Nucleus accumbens (tissue), 56 donors: Measurements from ENCODE around the gene BEGAIN.

Experiments
- DNase-seq, 56 donors: peaks; one replicate each; lab custom pipeline; 2025; lab: John Stamatoyannopoulos, UW

BEGAIN gene

DNA sequence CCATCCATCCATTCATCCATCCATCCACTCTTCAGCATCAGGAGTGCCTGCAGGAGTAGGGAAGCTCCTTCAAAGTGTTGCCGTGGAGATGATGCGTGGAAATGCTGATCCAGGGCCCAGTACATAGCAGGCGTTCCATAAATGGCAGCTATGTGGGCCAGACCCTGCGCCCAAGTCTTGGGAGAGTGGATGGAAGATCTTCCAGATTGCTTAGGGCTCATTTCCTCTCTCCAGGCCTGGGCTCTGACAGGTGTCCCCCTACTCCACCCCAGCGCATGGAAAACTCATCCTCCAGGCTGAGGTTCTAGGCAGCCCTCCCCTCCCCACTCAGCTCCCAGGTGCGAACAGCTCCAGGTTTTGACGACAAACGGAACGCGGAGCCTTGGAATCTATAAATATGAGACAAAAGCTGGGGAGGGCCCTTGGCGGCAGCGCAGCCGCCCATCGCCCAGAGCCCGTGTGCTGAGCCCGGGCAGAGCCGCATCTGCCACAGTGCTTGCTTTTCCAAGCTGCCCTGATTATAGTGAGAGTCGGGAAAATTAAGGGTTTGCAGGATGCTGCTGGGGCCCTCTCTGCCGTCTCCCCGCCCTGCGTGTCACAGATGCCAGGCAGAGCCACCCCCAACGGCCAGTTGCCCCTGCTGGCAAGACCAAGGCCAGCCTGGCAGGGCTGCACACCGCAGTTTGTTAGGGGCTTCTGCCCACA is 1.6 kb downstream of the BEGAIN start:
- peak in 4 of 56 donors; percentile 24 to 48 (median 38) for DNase-seq

DNA sequence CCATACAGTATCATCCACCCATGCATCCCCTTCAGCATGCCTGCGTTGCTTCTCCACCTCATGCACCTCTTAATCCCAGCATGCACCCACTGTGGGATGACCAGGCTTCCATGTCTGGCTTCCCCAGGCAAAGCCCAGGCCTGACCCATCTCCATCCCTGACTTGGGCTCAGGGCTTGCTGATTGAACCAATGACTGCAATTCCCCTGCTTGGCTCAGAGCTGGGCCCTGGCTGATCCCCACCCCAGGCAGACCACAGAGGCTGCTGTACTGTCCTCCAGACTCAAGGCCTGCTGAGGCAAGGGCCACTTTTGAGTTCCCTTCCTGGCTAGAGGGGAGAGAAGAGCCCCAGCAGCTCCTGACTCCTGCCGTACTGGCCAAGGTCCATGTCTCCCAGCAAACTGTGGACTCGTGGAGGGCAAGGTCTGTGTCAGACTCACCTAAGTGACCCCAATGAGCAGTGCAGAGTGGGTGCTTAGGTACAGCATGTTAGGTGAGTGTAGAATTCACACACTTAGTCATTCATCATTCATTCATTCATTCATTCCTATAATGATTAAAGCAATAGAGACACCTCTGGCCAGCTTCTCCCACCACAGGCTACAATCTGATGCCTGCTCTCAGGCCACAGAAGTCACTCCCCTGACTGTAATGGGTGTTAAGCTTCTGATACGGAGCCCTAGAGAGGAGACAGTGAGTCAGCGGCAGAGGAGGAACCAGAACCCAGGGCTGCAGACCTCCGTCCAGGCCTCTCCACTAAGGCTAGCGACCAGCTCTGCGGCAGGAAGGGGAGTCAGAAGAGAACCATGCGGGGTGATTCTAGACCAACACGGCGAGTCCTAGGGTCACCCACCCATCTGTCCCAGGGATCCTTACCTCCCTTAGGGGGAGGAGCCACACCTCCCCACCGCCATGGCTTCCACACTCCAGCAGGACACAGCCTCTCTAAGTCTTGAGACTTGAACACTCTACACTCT is 2.9 kb downstream of the BEGAIN start:
- DNase-seq = no peak

DNA sequence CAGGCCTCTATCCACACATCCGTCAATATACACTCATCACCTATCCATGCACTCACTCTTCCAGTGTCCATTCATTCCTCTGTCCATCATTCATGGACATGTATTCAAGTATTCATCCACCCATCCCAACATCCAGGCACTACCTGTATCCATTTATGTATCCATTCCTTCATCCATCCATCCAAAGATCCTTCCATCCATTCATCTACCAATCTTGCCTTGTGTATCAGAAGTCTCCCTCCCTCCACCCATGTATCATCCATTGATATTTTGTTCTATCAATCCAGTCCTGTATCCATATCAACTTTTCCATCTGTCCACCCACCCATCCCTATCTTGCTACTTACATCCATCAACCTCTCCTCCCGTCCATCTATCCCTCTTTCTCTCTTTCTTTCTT is 4.0 kb downstream of the BEGAIN start:
- DNase-seq = no peak

DNA sequence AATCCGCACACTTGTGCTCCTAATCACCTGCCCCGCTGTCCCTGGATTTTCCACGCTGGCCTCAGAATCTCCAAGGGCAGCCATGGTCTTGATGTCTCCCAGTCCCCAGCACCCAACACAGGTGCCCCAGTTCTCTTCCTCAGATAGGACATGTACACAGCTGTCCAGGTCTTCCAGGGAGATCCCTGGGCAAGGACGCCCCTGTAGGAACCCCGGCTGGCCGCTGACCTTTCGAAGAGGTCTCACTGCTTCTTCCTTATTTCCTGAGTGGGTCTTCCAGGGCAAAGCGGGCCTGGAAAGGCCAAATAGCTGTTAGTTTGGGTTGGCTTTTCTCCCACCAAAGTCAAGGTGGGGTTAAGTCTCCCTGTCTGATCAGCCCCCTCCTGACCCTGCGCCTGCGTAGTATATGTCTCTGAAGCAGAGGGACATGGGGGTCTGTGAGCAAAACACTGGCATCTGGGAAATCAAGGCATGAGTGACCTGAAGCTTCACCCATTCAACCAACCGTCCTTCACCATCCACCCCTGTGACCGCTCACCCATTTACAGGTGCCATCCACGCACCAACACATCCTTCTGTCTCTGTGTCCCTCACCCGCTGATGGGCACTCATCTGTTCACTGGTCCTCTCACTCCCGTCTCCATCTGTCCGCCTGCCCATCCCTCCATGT is 4.6 kb downstream of the BEGAIN start:
- no peak for DNase-seq

DNA sequence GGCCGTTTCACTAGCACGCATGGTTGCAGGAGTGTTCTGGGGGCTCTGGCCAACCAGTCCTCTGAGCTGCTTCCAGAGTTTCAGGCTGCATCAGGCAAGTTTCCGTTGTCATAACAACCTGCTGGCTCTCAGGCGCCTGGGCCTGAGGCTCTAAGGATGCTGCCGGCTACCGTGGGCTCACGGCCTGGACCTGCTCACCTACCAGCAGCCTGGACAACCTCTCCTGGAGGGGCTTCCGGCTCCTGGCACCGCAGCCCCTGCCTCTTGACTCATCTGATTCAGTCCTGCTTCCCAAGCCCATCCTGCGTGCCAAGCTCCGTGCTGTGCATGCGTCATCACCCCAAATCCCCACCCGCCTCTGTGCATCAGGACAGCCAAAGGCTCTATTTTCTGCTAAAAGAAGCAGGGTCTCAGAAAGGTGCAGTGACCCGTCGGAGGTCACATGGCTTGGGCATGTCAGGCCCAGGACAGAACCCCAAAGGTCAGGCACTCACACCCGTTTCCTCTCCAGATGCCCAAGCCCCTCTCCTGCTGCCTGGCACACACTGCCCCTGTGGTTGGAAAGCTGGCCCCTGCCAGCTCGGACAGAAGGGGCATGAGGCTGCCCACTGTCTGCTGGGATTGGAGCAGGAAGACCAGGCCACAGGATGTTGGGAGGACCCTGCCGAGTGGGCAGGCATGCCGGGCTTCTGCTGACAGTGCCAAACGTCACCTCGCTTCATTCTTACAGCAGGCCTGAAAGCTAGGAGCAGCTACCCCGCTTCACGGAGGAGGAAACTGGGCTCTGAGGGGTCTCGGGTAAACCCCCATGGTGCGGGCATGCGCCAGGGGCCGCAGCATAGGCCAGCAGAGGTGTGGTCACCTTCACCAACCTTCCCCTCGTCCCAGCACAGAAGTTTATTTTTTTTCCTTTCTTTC is 5.7 kb downstream of the BEGAIN start:
- DNase-seq = no peak

DNA sequence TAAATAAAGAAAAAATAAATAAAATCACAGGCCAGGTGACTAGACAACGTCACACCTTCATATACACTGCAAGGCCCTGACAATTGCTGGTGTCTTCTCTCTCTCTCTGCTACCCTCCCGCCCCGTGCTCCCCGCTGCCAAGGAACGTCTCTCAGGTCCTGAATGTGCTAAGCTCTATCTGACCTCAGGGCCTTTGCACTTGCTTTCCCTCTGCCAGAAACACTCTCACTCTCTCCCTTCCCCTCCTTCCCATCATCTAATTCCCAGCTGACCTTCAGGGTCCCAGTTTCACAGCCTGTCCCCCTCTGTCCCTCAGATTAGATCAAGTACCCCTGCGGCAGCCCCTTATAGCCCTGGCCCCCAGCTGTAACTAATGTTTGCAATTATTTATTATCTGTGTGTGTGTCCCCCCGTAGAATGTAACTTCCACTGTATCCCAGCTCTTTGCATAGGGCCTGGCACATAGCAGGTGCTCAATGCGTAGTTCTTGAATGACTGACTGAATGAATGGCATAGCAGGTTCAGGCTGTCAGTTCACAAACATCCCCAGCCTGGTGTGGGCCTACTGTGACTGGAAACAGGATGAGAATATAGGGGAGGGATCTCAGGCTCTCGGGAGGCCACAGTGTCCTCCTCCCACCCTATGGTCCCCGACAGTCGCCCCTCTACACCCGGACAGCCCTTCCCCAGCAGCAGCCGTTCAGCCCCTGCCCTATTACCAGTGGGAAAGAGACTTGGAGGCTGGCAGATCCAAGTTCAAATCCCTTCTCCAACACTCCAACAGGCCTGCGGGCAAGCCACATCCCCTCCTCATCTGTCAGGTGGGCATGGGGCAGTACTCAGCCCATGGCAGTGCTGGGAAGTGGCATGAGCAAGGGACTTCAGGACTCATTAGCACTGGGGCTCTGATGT is 6.6 kb downstream of the BEGAIN start:
- no peak for DNase-seq

DNA sequence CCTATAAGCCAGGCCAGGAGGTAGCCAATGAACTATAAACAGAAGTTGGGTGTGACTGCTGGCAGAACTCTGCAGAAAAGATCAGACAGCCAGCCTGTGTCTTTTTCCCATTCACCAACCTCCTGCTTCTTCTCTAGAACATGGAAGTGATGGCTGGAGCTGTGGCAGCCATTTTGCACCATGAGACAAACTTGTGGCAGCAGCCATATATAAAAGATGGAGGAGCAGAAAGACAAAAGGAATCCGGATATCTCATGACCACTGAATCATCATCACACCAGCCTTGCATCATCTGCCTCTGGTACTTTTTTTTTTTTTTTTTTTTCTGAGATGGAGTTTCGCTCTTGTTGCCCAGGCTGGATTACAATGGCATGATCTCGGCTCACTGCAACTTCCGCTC is 8.7 kb downstream of the BEGAIN start:
- DNase-seq = no peak

DNA sequence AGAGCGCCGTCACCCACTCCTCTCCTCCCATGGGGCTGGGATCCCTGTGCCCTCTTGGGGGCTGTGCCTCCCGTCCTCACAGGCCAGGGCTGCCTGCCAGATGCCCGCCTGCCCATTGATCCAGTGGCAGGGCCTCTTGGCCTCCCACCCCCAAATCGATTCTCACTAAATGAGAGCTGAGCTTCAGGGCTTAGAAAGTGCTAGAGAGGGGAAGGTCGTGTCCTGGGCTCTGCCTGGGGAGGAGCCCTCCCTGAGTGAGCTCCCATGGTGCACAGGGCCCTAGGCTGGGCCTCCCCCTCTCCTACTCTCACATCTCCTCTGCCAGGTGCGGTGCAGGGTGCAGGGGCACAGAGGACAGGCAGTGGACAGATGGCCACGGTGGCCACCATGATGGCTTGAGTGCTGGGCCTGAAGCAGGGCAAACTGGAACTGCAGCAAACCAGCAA is 9.2 kb downstream of the BEGAIN start:
- no peak for DNase-seq

DNA sequence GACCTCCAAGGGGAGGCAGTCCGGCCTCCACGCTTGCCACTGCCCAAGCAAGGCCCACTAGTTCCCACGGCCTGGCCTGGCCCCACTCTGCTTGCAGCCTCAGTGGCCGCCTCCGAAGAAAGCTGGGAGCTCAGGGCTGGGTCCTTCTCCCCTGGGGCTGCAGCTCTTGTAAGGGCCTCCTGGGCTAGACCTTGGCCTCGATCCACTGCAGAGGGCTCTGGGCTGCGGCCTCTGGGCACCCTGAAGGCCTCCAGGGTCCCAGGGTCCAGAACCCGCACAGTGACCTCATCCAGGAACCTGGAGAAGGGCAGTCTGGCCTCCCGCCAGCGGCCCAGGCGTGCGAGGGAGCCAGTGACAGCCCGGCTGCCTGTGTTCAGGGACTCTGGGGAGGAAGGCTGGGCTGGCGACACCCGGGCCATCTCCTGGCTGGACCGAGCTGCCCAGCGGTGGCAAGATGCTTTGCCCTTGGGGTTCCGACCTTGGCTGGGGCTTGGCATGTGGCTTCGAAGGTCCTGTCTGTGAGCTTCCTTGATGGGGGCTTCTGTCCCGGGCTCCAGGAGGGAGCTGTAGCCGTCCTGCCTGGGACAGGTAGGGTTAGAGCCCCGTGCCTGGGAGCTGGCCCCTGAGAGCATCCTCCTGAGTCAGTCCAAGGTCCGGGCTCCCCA is 9.8 kb downstream of the BEGAIN start:
- no peak for DNase-seq

DNA sequence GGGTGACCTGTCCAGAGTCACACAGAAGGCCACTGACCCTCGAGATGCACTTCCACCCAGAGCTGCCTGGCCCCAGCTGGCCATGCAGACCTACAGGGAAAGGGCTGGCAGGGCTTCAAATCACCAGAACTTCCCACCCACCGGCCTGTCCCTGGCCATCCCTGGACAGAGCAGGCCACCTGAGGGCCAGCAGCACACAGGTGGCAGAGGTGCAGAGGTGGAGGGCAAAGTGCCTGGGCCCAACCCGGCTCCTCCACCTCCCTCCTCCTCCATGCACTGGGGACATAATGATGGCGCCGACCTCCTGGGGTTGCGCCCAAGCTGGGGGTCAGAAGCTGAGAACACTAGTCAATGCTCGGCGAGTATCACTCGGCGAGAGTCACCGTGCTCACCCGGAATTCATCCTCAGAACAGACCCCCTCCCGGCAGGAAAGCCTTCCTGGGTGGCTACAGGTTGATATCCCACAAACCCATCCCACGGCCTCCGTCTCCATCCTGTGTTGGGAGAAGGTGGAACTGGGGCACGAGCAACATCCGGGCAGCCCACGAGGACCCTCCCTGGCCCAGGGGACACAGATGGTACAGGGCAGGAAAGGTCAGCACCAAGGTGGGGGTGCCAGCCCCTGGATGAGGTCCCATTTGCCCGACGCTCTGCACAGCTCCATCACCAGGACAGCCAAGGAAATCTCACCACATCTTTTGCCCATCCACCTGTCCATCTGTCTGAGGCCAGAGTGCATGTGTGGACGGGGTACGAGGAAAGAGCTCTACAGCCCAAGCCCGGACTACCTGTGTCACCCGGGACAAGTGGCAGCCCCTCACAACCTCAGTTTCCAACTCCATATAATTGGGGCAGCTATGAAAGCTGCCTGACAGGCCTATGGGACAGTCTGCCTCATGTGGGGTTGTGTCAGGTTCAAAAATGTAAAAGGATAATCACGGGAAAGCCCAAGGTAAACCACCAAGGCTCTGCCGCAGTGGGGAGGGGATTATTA is 10.8 kb downstream of the BEGAIN start:
- DNase-seq = no peak

DNA sequence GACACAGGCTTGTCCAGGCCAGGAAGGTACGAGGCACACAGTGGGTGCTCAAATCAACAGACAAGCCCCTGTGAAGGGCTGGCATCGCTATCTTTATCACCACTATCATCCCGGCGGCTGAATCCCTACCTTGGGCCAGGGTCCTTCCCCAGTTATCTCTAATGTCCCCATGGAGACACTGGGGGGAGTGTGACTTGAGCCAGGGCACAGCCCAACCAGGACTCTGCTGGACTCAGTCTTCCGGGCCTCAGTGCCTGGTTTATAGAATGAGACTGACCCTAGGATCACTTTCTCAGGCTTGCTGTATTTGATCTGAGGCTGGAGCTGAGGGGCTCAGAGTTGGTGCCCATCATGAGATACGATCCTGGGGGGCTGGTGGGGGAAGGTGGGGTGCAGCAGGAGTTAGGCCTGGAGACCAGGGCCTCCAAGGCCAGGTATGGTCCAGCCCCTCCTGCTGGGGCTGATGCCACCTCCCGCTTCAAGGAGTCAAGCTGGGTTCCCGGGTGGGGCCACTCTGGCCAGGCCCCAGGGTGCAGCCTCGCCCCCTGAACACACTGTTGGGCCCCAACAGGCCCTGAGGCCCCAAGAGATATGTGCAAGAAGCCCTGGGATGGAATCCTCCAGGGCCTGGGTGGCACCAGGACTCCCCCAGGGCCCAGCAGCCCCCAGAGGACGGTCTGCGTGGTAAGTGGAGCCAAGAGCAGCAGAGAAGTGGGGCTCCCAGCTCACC is 11.8 kb downstream of the BEGAIN start:
- no peak for DNase-seq

DNA sequence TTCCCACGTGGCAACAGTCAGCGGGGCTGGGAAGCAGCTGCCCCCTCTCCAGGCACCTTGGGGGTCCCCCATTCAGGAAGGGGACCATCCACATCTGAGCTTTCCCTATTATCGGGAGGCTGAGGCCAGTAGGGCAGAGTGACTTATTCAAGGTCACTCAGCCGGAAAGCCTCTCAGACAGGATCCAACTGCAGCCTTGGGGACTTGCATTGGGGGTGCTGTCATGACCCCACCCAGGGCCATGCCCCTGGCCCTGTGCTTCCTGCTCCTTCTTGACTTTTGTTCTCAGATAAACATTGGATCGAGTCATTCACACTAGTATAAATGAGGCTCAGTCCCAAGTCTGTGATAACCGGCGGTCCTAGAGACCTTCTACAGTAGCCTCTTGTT is 12.6 kb downstream of the BEGAIN start:
- DNase-seq = no peak

DNA sequence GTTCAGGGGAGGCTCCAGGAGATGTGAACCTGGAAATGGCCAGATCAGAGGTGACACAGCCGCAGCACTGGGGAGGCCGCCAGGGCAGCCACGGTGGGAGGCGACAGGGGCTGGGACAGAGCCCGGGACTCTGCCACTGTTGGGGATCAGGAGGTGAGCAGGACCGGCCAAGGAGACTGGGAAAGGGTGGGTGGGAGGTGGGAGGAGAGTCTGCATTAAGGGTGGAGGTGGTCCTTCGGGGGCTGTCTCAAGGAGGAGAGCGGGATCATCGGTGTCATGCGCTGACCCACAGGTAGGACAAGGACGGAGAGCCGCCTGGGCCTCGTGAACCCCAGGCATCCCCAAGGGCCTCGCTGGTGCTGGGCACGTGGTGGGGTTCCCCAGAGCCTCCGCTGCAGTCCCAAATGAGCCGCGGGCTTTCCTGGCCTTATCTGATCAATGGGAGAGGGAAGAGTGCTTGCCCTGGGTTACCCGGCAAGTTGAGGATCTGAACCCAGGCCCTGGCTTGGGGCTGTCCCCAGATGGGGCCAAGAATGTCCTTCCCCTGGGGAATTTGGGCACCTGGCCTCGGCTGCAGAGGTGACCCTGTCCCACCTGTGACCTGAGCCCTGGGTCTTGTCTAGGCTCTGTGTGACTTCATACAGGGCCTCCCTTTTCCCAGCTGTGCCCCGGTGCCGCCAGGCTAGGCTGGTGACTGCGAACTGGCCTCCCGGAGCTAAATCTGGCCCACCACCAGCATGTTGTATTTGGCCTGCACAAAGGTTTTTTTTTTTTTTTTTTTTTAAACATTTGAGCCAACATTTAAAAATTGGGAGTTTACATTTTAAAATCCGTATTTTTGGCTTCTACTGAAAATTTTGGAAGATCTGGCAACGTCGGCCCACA is 13.2 kb downstream of the BEGAIN start:
- DNase-seq = no peak

DNA sequence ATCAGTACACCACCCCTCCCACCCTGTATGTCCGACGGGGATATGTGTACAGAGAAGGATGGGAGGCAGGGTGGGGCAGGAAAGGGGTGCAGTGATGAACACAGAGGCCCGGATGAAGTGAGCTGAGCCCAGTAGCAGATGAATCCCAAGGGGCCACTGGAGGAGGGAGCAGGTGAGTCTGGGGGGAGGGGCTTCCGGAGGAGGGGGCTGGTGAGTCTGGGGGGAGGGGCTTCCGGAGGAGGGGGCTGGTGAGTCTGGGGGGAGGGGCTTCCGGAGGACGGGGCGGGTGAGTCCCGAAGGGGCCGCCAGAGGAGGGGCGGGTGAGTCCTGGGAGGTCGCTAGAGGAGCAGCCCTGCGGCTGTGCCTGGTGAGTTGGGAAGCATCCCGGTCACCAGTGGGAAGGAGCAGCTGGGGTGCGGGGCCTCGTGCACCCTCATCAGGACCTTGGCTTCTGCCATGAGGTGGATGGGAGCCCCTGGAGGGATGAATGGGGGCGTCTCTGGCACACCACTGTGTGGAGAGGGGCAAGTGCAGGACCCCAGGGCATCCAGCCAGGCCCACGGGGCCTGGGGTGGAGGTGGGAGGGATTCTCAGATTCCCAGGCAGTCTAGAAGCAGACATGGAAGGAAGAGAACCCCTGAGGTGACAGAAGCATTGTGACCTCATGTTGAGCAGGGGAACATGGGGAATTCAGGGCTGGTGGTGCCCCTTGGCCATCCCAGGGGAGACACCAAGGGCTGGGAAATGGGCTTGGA is 14.0 kb downstream of the BEGAIN start:
- DNase-seq = no peak

DNA sequence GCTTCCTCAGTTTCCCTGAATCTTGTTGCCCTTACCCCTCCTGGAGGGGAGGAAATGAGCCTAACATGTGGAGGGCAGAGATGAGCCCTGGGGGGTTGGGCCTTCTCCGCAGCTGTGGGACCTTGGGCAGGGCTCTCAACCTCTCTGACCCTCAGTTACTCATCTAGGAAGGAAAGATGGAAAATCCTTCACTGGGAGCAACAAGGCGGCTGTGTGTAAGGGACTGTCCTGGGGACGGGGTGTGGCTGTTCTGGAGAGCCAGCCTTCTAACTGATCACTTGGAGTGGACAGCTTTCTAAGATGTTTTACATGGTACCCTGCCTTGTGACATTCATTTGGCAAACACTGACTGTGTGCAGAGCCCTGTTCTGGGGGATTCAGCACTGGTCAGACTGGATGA is 14.7 kb downstream of the BEGAIN start:
- DNase-seq = no peak
